BLaER1 treated with 17β-estradiol and CSF1 and Interleukin-3, amounts not matched to agents 10 nM and 100 nM (cell line): ENCODE data around the gene ONECUT3.

Source experiments
- H3K27ac ChIP-seq, 11 experiments: shearing (Covaris generic); formaldehyde crosslinking; 2 replicates each; pipeline ENCODE4 v1.8.1; 2022
- H3K27me3 ChIP-seq, 11 experiments: shearing (Covaris generic); formaldehyde crosslinking; 2 replicates each; pipeline ENCODE4 v1.8.1; 2022
- H3K36me3 ChIP-seq, 11 experiments: shearing (Covaris generic); formaldehyde crosslinking; 2 replicates each; pipeline ENCODE4 v1.8.1; 2022
- H3K4me1 ChIP-seq, 10 experiments: shearing (Covaris generic); formaldehyde crosslinking; 2 replicates each; pipeline ENCODE4 v1.8.1; 2022
- H3K4me2 ChIP-seq, 11 experiments: shearing (Covaris generic); formaldehyde crosslinking; 2 replicates each; pipeline ENCODE4 v1.8.1; 2022
- H3K4me3 ChIP-seq, 10 experiments: shearing (Covaris generic); formaldehyde crosslinking; 2 replicates each; pipeline ENCODE4 v1.8.1; 2022
- H3K9ac ChIP-seq, 11 experiments: shearing (Covaris generic); formaldehyde crosslinking; 2 replicates each; pipeline ENCODE4 v1.8.1; 2022
- H3K9me3 ChIP-seq, 11 experiments: shearing (Covaris generic); formaldehyde crosslinking; replicated peaks in 1 of 11; 2 replicates each; pipeline ENCODE4 v1.8.1; 2022
- H4K20me1 ChIP-seq, 11 experiments: shearing (Covaris generic); formaldehyde crosslinking; 2 replicates each; pipeline ENCODE4 v1.8.1; 2022
- Cebpa-rat ChIP-seq, 11 experiments: shearing (Covaris generic); IDR thresholded peaks; 2 replicates each; pipeline ENCODE4 v1.8.1; 2022

Gene ONECUT3

DNA sequence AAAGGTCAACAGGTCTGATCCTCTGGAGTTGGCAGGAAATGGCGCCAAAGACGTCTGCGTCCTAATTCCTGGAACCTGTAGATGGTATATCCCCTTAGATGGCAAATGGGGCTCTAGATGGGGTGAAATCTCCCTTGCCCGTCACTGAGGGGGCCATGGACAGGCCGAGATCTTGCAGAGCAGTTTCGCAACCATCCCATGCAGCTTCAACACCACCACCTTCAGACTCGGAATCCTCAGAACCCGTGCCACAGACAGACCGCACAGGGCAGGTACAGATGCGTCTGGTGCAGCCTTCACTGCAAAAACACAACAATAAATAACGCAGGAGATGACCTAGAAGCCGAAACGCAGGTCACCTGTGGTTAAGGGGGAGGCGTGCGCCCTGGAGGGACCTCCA, 77.3 kb downstream of the ONECUT3 start:
- no peak overlapping the region for H3K4me3 ChIP-seq
- H3K27ac ChIP-seq, result no peak overlapping the region
- peaks cover 75 to 95% (median 87%) of the 10 kb centered on the region in 11 experiments for H3K36me3 ChIP-seq
- no peaks in the 10 kb centered on the region for H3K9me3 ChIP-seq
- no peaks in the 10 kb centered on the region for H3K27me3 ChIP-seq
- H3K9ac ChIP-seq, result peak overlapping the region in 1 of 11 experiments; percentile 29; a peak in 1 of 22 replicates
- peaks cover 98 to 100% (median 99%) of the 10 kb centered on the region in 11 experiments for H4K20me1 ChIP-seq
- H3K4me2 ChIP-seq, result peak overlapping the region in 3 of 11 experiments; percentile 3 to 34 (median 4); a peak in 4 of 22 replicates
- peaks cover 8 to 70% (median 44%) of the 10 kb centered on the region in 10 experiments; a peak in 18 of 20 replicates for H3K4me1 ChIP-seq
- peak in 3 of 11 experiments; percentile 32 to 45 (median 38); a peak in 3 of 22 replicates for TF ChIP-seq Cebpa-rat (IDR thresholded peaks at IDR 0.05)
